Endothelial cell of umbilical vein (primary cell): Measurements from ENCODE around the gene JAKMIP1. TPM values are rescaled to one million over a fixed set of nuclear protein-coding genes. Genes with fewer than 3 reads are reported as not detected.

Experiments used
- BruUV-seq: library from RNA; stranded (reverse); fragments of 400-500 nt; replicated peaks from 2 replicates; lab custom pipeline; 2021; lab: Mats Ljungman, UMichigan
- CTCF ChIA-PET: fragments of 300-600, 350-600 bp; sonication (Branson Sonifier 250); formaldehyde crosslinking; loops from one replicate; lab custom pipeline; 2021; ENCODE audit warnings: antibody characterized with exemption, inconsistent platforms; lab: Charles Lee
- POLR2A ChIA-PET: fragments of 300-600, 350-600 bp; sonication (Branson Sonifier 250); formaldehyde crosslinking; loops from one replicate; lab custom pipeline; 2021; ENCODE audit warnings: antibody characterized with exemption, inconsistent platforms; lab: Charles Lee
- DNase-seq: peaks from one replicate; pipeline ENCODE4 v3.0.0-alpha.2; 2011; ENCODE audit warnings: low read depth, low spot score
- FAIRE-seq: peaks from 2 replicates; lab custom pipeline; 2011; peaks lifted over from hg19 to GRCh38; lab: Jason Lieb, UNC
- H2AFZ ChIP-seq: 2 replicates; pipeline ENCODE4 v1.6.0; 2012; ENCODE audit warnings: low read depth, low read length, control low read depth, inconsistent platforms
- H3K27ac ChIP-seq: 2 replicates; pipeline ENCODE4 v1.5.1; 2011; ENCODE audit warnings: low read depth, mild to moderate bottlenecking, control low read depth, low read length, moderate library complexity; ENCODE audit not compliant: insufficient read depth
- H3K27me3 ChIP-seq, 2 experiments: 2 replicates each; pipeline versions ENCODE4 v1.6.0 to v1.6.1; 2011; ENCODE audit warnings: low read length in 2 of 2, mixed read lengths in 1 of 2; ENCODE audit not compliant: control insufficient read depth in 2 of 2, insufficient read depth in 2 of 2
- H3K36me3 ChIP-seq, 2 experiments: 2 replicates in 1 of 2; 3 replicates in 1 of 2; pipeline ENCODE4 v1.5.1; 2011; ENCODE audit warnings: low read length in 2 of 2, mild to moderate bottlenecking in 1 of 2, moderate library complexity in 1 of 2; ENCODE audit not compliant: control insufficient read depth in 2 of 2, insufficient read depth in 2 of 2; ENCODE audit errors: extremely low read depth in 1 of 2
- H3K4me1 ChIP-seq: 3 replicates; pipeline ENCODE4 v1.5.1; 2011; ENCODE audit warnings: mild to moderate bottlenecking, low read length; ENCODE audit not compliant: control insufficient read depth, insufficient read depth; ENCODE audit errors: extremely low read depth
- H3K4me2 ChIP-seq: 2 replicates; pipeline ENCODE4 v1.6.1; 2011; ENCODE audit warnings: low read length, control low read depth, mixed read lengths; ENCODE audit not compliant: insufficient read depth
- H3K4me3 ChIP-seq, 3 experiments: fragments of 200-600 bp in 1 of 3; sonication (generic), shearing (Covaris generic) in 1 of 3; replicated peaks in 1 of 3; 2 replicates each; pipeline ENCODE4 v1.5.1; 2011 to 2016; ENCODE audit warnings: control low read depth in 3 of 3, low read length in 3 of 3, mild to moderate bottlenecking in 2 of 3, inconsistent platforms in 1 of 3, low read depth in 1 of 3, moderate library complexity in 1 of 3; ENCODE audit not compliant: insufficient read depth in 1 of 3
- H3K79me2 ChIP-seq: 2 replicates; pipeline ENCODE4 v1.6.0; 2012; ENCODE audit warnings: low read length, inconsistent platforms; ENCODE audit not compliant: control insufficient read depth, insufficient read depth
- H3K9ac ChIP-seq: replicated peaks from 2 replicates; pipeline ENCODE3; 2011; ENCODE audit warnings: low read length, control low read depth; ENCODE audit not compliant: insufficient read depth; ENCODE audit errors: extremely low read depth
- H3K9me1 ChIP-seq: replicated peaks from 3 replicates; pipeline ENCODE4 v1.6.0; 2011; ENCODE audit warnings: mild to moderate bottlenecking, low read length; ENCODE audit not compliant: control insufficient read depth, insufficient read depth; ENCODE audit errors: extremely low read depth
- H3K9me3 ChIP-seq: replicated peaks from 2 replicates; pipeline ENCODE4 v1.5.1; 2012; ENCODE audit warnings: low read length, inconsistent platforms; ENCODE audit not compliant: control insufficient read depth, insufficient read depth
- H4K20me1 ChIP-seq: replicated peaks from 2 replicates; pipeline ENCODE3; 2011; ENCODE audit warnings: mild to moderate bottlenecking, low read length; ENCODE audit not compliant: control insufficient read depth, insufficient read depth; ENCODE audit errors: extremely low read depth
- EZH2 ChIP-seq: IDR thresholded peaks from 2 replicates; pipeline ENCODE4 v1.6.1; 2012; ENCODE audit warnings: borderline replicate concordance, low read depth, mild to moderate bottlenecking, moderate library complexity, low read length, inconsistent platforms; ENCODE audit not compliant: severe bottlenecking
- FOS ChIP-seq: IDR thresholded peaks from 2 replicates; pipeline ENCODE4 v1.6.1; 2011; ENCODE audit warnings: mild to moderate bottlenecking, low read length, moderate library complexity, borderline replicate concordance; ENCODE audit not compliant: insufficient read depth
- GATA2 ChIP-seq: IDR thresholded peaks from 2 replicates; pipeline ENCODE4 v1.7.0; 2011; ENCODE audit warnings: low read depth, mild to moderate bottlenecking, moderate library complexity, mixed read lengths, low read length; ENCODE audit not compliant: insufficient read length, insufficient read depth
- JUN ChIP-seq: IDR thresholded peaks from 2 replicates; pipeline ENCODE4 v1.6.1; 2011; ENCODE audit warnings: borderline replicate concordance, low read depth; ENCODE audit not compliant: insufficient read length, insufficient read depth
- MAX ChIP-seq: IDR thresholded peaks from 2 replicates; pipeline ENCODE4 v1.6.1; 2011; ENCODE audit not compliant: insufficient read depth, insufficient read length
- MYC ChIP-seq: IDR thresholded peaks from one replicate; pipeline ENCODE4 v1.6.1; 2011; ENCODE audit warnings: mild to moderate bottlenecking, low read depth, low read length
- POLR2A ChIP-seq: IDR thresholded peaks from 2 replicates; pipeline ENCODE4 v1.6.1; 2012; ENCODE audit warnings: low read depth, mild to moderate bottlenecking, control low read depth, low read length
- POLR2AphosphoS5 ChIP-seq: IDR thresholded peaks from 2 replicates; pipeline ENCODE4 v1.6.1; 2012; ENCODE audit warnings: low read depth, mild to moderate bottlenecking, control low read depth, low read length, moderate library complexity; ENCODE audit not compliant: insufficient read depth
- dilution Hi-C: fragments of 300-500 bp; cut with MboI; formaldehyde crosslinking; loops from one replicate; pipeline ENCODE4 v1.15.0; 2019; ENCODE audit warnings: low sequenced_read_pairs; ENCODE audit not compliant: extremely low pct_ligation_motif_present
- intact Hi-C: fragments of 100-400 bp; cut with micrococcal nuclease; formaldehyde crosslinking; loops from one replicate; pipeline ENCODE4 v1.10.0; 2022
- polyA plus RNA-seq, 4 experiments: library from polyadenylated mRNA; depleted of rRNA in 3 of 4; stranded (reverse) in 3 of 4; unstranded in 1 of 4; fragments of >200 nt; gene quantifications; 2 replicates each; pipeline versions ENCODE4 v1.2.1 to v1.2.3, GENCODE V29; 2011 to 2012; ENCODE audit warnings: missing spikeins in 1 of 4
- total RNA-seq: library from RNA; stranded (reverse); gene quantifications from 2 replicates; pipeline ENCODE4 v1.2.3, GENCODE V29; 2021
- TF ChIP-seq, protein P1 (sequence below), 2 donors: IDR thresholded peaks; 1 replicate in 1 of 2; 2 replicates in 1 of 2; pipeline ENCODE4 v1.5.1; 2011; ENCODE audit warnings: low read length in 2 of 2, mild to moderate bottlenecking in 2 of 2, moderate library complexity in 2 of 2, control low read depth in 1 of 2, inconsistent platforms in 1 of 2, low read depth in 1 of 2; ENCODE audit not compliant: insufficient read depth in 1 of 2; ENCODE audit errors: extremely low read depth in 1 of 2

The JAKMIP1 gene
- total and polyA plus RNA-seq, 2 donors (not counting 3 experiments of a cell fraction or from before 2014, with no cell fraction given) = not detected

DNA sequence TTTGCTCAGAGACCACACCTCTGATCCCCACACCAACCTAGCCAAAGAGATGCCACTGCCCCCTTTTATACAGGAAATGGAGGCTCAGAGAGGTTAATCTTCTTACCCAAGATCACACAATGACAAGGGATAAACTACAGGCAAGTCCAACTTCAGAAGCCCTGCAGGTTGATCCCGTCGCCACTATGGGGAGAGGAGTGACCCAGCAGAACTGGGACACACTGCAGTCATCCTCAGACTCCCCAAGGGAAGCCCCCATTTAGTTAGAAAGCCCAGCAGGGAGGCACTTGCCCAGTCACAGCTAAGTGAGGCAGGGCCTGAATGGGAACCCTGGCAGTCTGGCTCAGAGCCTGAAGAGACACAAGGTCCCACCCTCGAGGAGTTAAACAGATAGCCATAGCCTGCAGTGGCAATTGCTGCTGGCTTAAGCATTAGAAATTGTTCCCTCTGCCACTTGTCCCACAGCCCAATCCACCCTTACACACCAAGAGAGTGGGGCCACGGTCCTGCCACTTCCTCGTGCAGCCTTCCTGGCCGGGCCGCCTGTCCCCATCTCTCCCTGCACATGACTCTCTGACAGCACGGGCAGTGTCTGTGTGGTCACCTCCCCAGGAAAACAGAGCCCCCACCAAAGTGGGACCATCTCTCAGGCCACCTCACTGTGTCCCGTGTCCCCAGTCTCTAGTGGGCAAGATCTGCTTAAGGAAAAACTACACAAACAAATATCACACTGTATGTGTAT is 2.7 kb downstream of the JAKMIP1 start:
- POLR2A ChIA-PET = no interaction called here
- no peak for DNase-seq
- BruUV-seq = no TSS peak
- H3K9ac ChIP-seq = no peak overlapping the region
- no peak overlapping the region for H3K27ac ChIP-seq
- no peaks in the 10 kb centered on the region for H3K36me3 ChIP-seq
- TF ChIP-seq GATA2 (no peak), POLR2AphosphoS5 (no peak), FOS (no peak)
- no peak overlapping the region for H2AFZ ChIP-seq
- H3K9me3 ChIP-seq = no peaks in the 10 kb centered on the region
- intact Hi-C loops (no loop called here), dilution Hi-C loops (no loop called here)
- no peak overlapping the region for H3K4me3 ChIP-seq
- no peaks in the 10 kb centered on the region for H4K20me1 ChIP-seq
- no peak overlapping the region for H3K4me2 ChIP-seq
- H3K79me2 ChIP-seq = no peaks in the 10 kb centered on the region
- peaks cover 3% of the 10 kb centered on the region for H3K4me1 ChIP-seq
- H3K27me3 ChIP-seq = peaks cover 14 to 25% of the 10 kb centered on the region in 2 experiments
- CTCF ChIA-PET = no interaction called here
- no peaks in the 10 kb centered on the region for H3K9me1 ChIP-seq
- no peak for FAIRE-seq

GRCh38 chr4:6196871-6197270 is 3.5 kb downstream of the JAKMIP1 start:
- ChIA-PET POLR2A (no interaction called here), CTCF (no interaction called here)
- Histone ChIP-seq H3K9me1 (no peaks in the 10 kb centered on the region), H3K36me3 (no peaks in the 10 kb centered on the region), H3K9me3 (no peaks in the 10 kb centered on the region), H3K79me2 (no peaks in the 10 kb centered on the region), H3K4me1 (peaks cover 3% of the 10 kb centered on the region), H3K27me3 (peaks cover 14 to 25% of the 10 kb centered on the region in 2 experiments), H3K4me2 (no peak overlapping the region), H4K20me1 (no peaks in the 10 kb centered on the region), H3K27ac (no peak overlapping the region), H2AFZ (no peak overlapping the region), H3K9ac (no peak overlapping the region), H3K4me3 (no peak overlapping the region)
- TF ChIP-seq MAX (no peak), JUN (no peak), FOS (no peak), GATA2 (no peak), POLR2A (no peak), EZH2 (no peak), POLR2AphosphoS5 (no peak), MYC (no peak)
- TF ChIP-seq, protein P1, sequence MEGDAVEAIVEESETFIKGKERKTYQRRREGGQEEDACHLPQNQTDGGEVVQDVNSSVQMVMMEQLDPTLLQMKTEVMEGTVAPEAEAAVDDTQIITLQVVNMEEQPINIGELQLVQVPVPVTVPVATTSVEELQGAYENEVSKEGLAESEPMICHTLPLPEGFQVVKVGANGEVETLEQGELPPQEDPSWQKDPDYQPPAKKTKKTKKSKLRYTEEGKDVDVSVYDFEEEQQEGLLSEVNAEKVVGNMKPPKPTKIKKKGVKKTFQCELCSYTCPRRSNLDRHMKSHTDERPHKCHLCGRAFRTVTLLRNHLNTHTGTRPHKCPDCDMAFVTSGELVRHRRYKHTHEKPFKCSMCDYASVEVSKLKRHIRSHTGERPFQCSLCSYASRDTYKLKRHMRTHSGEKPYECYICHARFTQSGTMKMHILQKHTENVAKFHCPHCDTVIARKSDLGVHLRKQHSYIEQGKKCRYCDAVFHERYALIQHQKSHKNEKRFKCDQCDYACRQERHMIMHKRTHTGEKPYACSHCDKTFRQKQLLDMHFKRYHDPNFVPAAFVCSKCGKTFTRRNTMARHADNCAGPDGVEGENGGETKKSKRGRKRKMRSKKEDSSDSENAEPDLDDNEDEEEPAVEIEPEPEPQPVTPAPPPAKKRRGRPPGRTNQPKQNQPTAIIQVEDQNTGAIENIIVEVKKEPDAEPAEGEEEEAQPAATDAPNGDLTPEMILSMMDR (IDR thresholded peaks at IDR 0.05; ENCODE audit: extremely low read depth in 1 of 2, insufficient read depth in 1 of 2, low read depth in 1 of 2, low read length in 2 of 2) = no peak
- no peak for DNase-seq
- intact Hi-C loops = no loop called here
- FAIRE-seq = no peak
- dilution Hi-C loops = no loop called here
- BruUV-seq = no TSS peak
